Caki2 (cell line): ENCODE data around the gene IGFLR1. TPM values are rescaled to one million over a fixed set of nuclear protein-coding genes. Genes with fewer than 3 reads are reported as not detected.
"Not testable (repeated sequence)": the region's sequence is repeated elsewhere in the genome, so short reads cannot be mapped to it uniquely, and the experiment has no call there.

Experiments used
- DNase-seq: peaks from one replicate; pipeline ENCODE4 v3.0.0-alpha.2; 2015; ENCODE audit warnings: low read depth
- in situ Hi-C: cut with HindIII; loops from 2 replicates; pipeline ENCODE4 v1.10.0; 2016; ENCODE audit warnings: low sequenced_read_pairs, low pct_unique_long_range_greater_than_20kb, mixed read lengths
- total RNA-seq: library from RNA; depleted of rRNA; stranded (reverse); fragments of >200 nt; shearing (Covaris generic); gene quantifications from 2 replicates; pipeline ENCODE4 v1.2.3, GENCODE V29; 2014; ENCODE audit warnings: low replicate concordance; rRNA removed

The IGFLR1 gene
- total RNA-seq, 1 experiment from 2014 or later, result 10.1 TPM

DNA sequence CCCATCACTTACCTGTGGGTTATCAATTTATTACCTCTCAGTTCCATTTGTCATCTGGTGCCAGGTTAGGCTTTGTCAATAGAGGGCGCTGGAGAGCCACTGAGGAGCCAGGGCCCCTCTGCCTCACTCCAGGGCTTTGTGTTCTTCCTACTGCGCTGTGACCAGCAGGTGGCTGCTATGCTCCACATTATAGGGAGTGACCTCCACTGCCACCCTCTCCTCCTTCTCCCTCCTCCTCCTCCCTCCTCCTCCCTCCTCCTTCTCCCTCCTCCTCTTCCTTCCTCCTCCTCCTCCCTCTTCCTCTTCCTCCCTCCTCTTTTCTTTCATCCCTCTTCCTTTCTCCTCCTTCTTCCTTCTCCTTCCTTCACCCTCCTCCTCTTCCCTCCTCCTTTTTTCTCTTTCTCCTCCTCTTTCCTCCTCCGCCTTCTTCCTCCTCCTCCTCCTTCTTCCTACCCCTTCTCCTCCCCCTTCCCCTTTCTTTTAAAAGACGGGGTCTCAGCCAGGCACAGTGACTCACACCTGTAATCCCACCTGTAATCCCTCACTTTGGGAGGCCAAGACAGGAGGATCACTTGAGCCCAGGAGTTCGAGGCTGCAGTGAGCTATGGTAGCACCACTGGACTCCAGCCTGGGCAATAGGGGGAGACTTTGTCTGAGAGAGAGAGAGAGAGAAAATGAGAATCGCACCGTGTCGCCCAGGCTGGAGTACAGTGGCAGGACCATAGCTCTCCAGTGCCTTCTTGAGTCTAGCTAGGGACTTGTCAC is 48.2 kb downstream of the IGFLR1 start:
- in situ Hi-C loops, result no loop called here
- DNase-seq, result peak; percentile 65

DNA sequence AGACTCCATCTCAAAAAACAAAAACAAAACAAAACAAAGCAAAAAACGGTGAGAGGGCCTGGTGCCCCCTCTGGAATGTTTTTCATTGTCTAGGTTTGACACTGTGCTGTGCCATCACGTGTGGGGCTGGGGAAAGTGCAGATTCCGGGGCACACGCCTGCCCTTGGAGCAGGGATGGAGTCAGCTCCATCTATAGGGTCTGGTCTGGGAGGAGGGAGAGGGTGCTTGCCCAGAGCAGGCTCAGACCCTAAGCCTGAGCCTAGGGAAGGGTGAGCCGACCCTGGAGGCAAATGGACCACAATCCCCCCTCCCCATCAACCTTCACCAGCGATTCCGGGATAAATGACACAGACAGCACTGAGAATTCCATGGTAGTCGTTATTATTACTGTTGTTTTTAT is 48.8 kb downstream of the IGFLR1 start:
- in situ Hi-C loops, result no loop called here
- DNase-seq, result no peak

DNA sequence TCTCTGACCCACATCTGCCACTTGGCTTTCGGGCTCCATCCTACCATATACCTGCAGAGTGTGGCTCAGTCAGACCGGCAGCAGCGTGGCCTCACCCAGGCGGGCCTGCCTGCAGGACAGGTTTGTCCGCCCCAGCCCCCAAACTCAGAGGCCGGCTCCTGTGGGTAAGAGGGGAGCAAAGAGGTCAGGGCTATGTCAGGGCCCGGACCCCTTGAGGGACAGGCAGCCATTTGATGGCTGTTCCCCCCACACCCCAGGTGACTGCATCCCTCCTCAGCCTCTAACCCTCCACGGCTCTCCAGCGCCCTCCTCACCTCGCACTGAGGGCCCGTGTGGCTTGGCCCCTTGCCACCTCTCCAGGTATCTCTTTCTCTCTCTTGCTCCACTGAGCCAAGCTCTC is 50.2 kb downstream of the IGFLR1 start:
- in situ Hi-C loops, result no loop called here
- DNase-seq, result no peak

DNA sequence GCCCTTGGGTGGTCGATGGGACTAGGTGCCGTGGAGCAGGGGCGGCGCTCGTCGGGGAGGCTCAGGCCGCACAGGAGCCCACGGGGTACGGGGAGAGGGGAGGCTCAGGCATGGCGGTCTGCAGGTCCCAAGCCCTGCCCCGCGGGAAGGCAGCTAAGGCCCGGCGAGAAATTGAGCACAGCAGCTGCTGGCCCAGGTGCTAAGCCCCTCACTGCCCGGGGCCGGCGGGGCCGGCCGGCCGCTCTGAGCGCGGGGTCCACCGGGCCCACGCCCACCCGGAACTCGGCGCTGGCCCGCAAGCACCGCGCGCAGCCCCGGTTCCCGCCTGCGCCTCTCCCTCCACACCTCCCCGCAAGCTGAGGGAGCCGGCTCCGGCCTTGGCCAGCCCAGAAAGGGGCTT is 51.1 kb downstream of the IGFLR1 start:
- DNase-seq, in situ Hi-C loops: not testable (repeated sequence)

DNA sequence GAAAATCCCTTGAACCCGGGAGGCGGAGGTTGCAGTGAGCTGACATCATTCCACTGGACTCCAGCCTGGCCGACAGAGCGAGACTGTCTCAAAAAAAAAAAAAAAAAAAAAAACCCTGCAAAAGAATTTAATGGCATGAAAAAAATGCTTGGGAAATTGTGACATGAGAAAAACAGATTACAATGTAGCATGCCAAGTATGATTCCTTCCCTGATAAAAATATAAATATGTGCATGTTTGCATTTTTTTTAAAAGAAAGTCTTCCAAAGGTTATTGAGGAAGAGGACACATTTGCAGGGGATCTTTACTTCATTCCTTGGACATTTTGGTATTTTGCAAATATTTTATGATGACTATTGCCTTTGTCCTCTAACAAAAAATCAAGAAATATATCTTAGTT is 52.4 kb downstream of the IGFLR1 start:
- in situ Hi-C loops, result no loop called here
- peak; percentile 27 for DNase-seq

Other genes starting within 250 kb of the IGFLR1 start
- not detected in 2 replicates for gene DMKN, start 228.8 kb downstream of the IGFLR1 start, total RNA-seq
- not detected in 2 replicates for gene SBSN, start 214.1 kb downstream of the IGFLR1 start, total RNA-seq
- not detected in 2 replicates for gene GAPDHS, start 209.0 kb downstream of the IGFLR1 start, total RNA-seq
- 218 and 221 TPM in 2 replicates for gene TMEM147, start 196.8 kb downstream of the IGFLR1 start, total RNA-seq
- not detected in 2 replicates for gene ATP4A, start 178.8 kb downstream of the IGFLR1 start, total RNA-seq
- gene PMIS2, start 156.3 kb downstream of the IGFLR1 start, total RNA-seq, result not detected in 2 replicates
- 28.8 and 34.4 TPM in 2 replicates for gene HAUS5, start 129.7 kb downstream of the IGFLR1 start, total RNA-seq
- 171 and 180 TPM in 2 replicates for gene RBM42, start 113.4 kb downstream of the IGFLR1 start, total RNA-seq
- gene ETV2, start 100.7 kb downstream of the IGFLR1 start, total RNA-seq, result 0.64 TPM in 1 of 2 replicates, not detected in the other
- 438 and 558 TPM in 2 replicates for gene COX6B1, start 94.1 kb downstream of the IGFLR1 start, total RNA-seq
- gene UPK1A, start 75.9 kb downstream of the IGFLR1 start, total RNA-seq, result not detected in 2 replicates
- not detected in 2 replicates for gene ZBTB32, start 37.9 kb downstream of the IGFLR1 start, total RNA-seq
- 2.8 and 12.9 TPM in 2 replicates for gene KMT2B, start 24.4 kb downstream of the IGFLR1 start, total RNA-seq
- 7.1 and 14.1 TPM in 2 replicates for gene U2AF1L4, start 3.0 kb upstream of the IGFLR1 start, total RNA-seq
- 151 and 186 TPM in 2 replicates for gene PSENEN, start 3.2 kb upstream of the IGFLR1 start, total RNA-seq
- 7.4 and 15.5 TPM in 2 replicates for gene LIN37, start 6.1 kb upstream of the IGFLR1 start, total RNA-seq
- gene HSPB6, start 14.6 kb upstream of the IGFLR1 start, total RNA-seq, result not detected in 2 replicates
- 8.0 and 9.8 TPM in 2 replicates for gene PROSER3, start 15.7 kb upstream of the IGFLR1 start, total RNA-seq
- 2.2 and 3.5 TPM in 2 replicates for gene ARHGAP33, start 33.1 kb upstream of the IGFLR1 start, total RNA-seq
- gene PRODH2, start 70.4 kb upstream of the IGFLR1 start, total RNA-seq, result 0.17 TPM in 1 of 2 replicates, not detected in the other
- gene NPHS1, start 110.1 kb upstream of the IGFLR1 start, total RNA-seq, result 0.41 and 0.88 TPM in 2 replicates
- not detected in 2 replicates for gene KIRREL2, start 114.5 kb upstream of the IGFLR1 start, total RNA-seq
- gene APLP1, start 126.1 kb upstream of the IGFLR1 start, total RNA-seq, result 53.9 and 58.7 TPM in 2 replicates
- 4.8 and 5.8 TPM in 2 replicates for gene NFKBID, start 158.1 kb upstream of the IGFLR1 start, total RNA-seq
- gene HCST, start 160.1 kb upstream of the IGFLR1 start, total RNA-seq, result 0.88 TPM in 1 of 2 replicates, not detected in the other
- not detected in 2 replicates for gene TYROBP, start 165.8 kb upstream of the IGFLR1 start, total RNA-seq
- 4.4 and 9.7 TPM in 2 replicates for gene LRFN3, start 193.9 kb upstream of the IGFLR1 start, total RNA-seq